Vagina (tissue), 2 donors: ENCODE data around the gene HNRNPUL2. TPM values are rescaled to one million over a fixed set of nuclear protein-coding genes. Genes with fewer than 3 reads are reported as not detected.

Experiments
- DNase-seq, 2 donors: peaks; one replicate each; pipeline ENCODE4 v3.0.0-alpha.2; 2017; ENCODE audit errors: extremely low spot score in 2 of 2
- H3K27ac ChIP-seq: fragments of 200-600 bp; sonication (generic); one replicate; pipeline ENCODE4 v1.5.1; 2019
- H3K27me3 ChIP-seq: fragments of 200-600 bp; sonication (generic); one replicate; pipeline ENCODE4 v1.5.1; 2019
- H3K36me3 ChIP-seq, 2 donors: fragments of 200-600 bp; sonication (generic); one replicate each; pipeline ENCODE4 v1.5.1; 2017 to 2019
- H3K4me1 ChIP-seq: fragments of 200-600 bp; sonication (generic); one replicate; pipeline ENCODE4 v1.5.1; 2019
- H3K4me3 ChIP-seq, 2 donors: fragments of 200-600 bp; sonication (generic); 1 replicate in 1 of 2; 2 replicates in 1 of 2; pipeline ENCODE4 v1.5.1; 2016 to 2019
- H3K9me3 ChIP-seq: fragments of 200-600 bp; sonication (generic); one replicate; pipeline ENCODE4 v1.5.1; 2019
- POLR2A ChIP-seq, 2 donors: fragments of 450-650 bp; IDR thresholded peaks; one replicate each; pipeline ENCODE4 v1.6.1; 2017; ENCODE audit warnings: antibody characterized with exemption in 2 of 2, mild to moderate bottlenecking in 2 of 2, moderate library complexity in 2 of 2
- POLR2AphosphoS5 ChIP-seq, 2 donors: sonication (generic); formaldehyde crosslinking; IDR thresholded peaks; one replicate each; pipeline ENCODE4 v1.9.0; 2017; ENCODE audit warnings: antibody characterized with exemption in 2 of 2, mild to moderate bottlenecking in 2 of 2, low read depth in 1 of 2; ENCODE audit not compliant: insufficient read depth in 1 of 2
- intact Hi-C: fragments of 100-400 bp; cut with DNase I; formaldehyde crosslinking; loops from one replicate; pipeline ENCODE4 v1.15.1; 2023
- total RNA-seq: library from RNA; depleted of rRNA; stranded (reverse); fragments of >200 nt; gene quantifications from one replicate; pipeline ENCODE4 v1.2.3, GENCODE V29; 2016
- TF ChIP-seq, protein P1 (sequence below), 3 experiments: fragments of 450-650 bp in 2 of 3; fragments of 200-600 bp in 1 of 3; sonication (generic) in 1 of 3; IDR thresholded peaks; one replicate each; pipeline ENCODE4 v1.5.1; 2017 to 2019; ENCODE audit warnings: antibody characterized with exemption in 3 of 3, mild to moderate bottlenecking in 2 of 3, moderate library complexity in 2 of 3

The HNRNPUL2 gene
- total RNA-seq, 1 donor from 2014 or later = 30.7 TPM

DNA sequence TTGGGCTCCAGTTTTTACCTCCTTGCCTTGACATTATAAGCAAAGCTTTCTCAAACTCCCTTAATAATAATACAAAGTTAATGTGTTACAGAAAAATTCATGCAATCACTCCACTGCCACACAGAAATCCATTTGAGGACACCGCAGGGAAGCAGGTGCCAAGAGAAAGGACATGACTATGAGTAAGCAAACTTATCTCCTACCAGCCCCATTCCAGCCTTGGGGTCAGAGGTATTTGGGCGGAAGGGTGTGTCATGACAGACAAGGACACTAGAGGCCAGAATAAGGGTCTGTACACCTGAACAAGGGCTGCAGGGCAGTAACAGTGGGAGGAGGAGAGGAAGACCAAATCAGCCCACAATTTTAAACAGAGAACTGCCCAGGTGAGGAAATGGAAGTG, 13.9 kb downstream of the HNRNPUL2 start:
- intact Hi-C loops = no loop called here
- TF ChIP-seq, protein P1, sequence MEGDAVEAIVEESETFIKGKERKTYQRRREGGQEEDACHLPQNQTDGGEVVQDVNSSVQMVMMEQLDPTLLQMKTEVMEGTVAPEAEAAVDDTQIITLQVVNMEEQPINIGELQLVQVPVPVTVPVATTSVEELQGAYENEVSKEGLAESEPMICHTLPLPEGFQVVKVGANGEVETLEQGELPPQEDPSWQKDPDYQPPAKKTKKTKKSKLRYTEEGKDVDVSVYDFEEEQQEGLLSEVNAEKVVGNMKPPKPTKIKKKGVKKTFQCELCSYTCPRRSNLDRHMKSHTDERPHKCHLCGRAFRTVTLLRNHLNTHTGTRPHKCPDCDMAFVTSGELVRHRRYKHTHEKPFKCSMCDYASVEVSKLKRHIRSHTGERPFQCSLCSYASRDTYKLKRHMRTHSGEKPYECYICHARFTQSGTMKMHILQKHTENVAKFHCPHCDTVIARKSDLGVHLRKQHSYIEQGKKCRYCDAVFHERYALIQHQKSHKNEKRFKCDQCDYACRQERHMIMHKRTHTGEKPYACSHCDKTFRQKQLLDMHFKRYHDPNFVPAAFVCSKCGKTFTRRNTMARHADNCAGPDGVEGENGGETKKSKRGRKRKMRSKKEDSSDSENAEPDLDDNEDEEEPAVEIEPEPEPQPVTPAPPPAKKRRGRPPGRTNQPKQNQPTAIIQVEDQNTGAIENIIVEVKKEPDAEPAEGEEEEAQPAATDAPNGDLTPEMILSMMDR (IDR thresholded peaks at IDR 0.05) = no peak
- no peak for TF ChIP-seq POLR2A (IDR thresholded peaks at IDR 0.05)
- no peak for TF ChIP-seq POLR2AphosphoS5 (IDR thresholded peaks at IDR 0.05; ENCODE audit: insufficient read depth in 1 of 2, low read depth in 1 of 2)
- H3K4me1 ChIP-seq = peaks cover 18% of the 10 kb centered on the region
- H3K9me3 ChIP-seq = no peaks in the 10 kb centered on the region
- H3K36me3 ChIP-seq = peaks cover 0 to 72% of the 10 kb centered on the region in 2 donors
- no peak overlapping the region for H3K4me3 ChIP-seq
- no peaks in the 10 kb centered on the region for H3K27me3 ChIP-seq
- no peak overlapping the region for H3K27ac ChIP-seq
- DNase-seq = no peak

DNA sequence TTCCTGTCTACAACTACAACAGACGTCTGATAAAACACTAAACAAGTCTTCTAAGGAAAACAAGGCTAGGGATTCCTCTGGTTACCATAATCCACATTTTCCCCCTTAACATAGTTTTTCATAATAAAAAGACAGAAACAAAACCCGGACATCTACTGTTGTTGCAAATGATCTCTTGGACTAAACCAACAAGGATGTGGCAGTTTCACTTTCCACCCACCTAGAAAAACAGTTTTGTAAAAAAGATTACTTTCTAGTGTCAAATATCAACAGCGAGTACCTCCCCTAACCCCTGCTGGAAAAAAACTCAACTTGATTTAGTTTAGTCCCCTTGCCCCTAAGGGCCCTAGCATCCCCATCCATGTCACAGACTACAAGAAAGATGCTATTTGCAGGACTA, 14.4 kb downstream of the HNRNPUL2 start:
- Histone ChIP-seq H3K9me3 (no peaks in the 10 kb centered on the region), H3K36me3 (peaks cover 0 to 67% of the 10 kb centered on the region in 2 donors), H3K4me1 (peaks cover 19% of the 10 kb centered on the region), H3K4me3 (no peak overlapping the region), H3K27ac (no peak overlapping the region), H3K27me3 (no peaks in the 10 kb centered on the region)
- TF ChIP-seq POLR2A (IDR thresholded peaks at IDR 0.05) (no peak), POLR2AphosphoS5 (IDR thresholded peaks at IDR 0.05; ENCODE audit: insufficient read depth in 1 of 2, low read depth in 1 of 2) (no peak)
- TF ChIP-seq, protein P1 (IDR thresholded peaks at IDR 0.05) = no peak
- intact Hi-C loops = no loop called here
- DNase-seq = no peak

DNA sequence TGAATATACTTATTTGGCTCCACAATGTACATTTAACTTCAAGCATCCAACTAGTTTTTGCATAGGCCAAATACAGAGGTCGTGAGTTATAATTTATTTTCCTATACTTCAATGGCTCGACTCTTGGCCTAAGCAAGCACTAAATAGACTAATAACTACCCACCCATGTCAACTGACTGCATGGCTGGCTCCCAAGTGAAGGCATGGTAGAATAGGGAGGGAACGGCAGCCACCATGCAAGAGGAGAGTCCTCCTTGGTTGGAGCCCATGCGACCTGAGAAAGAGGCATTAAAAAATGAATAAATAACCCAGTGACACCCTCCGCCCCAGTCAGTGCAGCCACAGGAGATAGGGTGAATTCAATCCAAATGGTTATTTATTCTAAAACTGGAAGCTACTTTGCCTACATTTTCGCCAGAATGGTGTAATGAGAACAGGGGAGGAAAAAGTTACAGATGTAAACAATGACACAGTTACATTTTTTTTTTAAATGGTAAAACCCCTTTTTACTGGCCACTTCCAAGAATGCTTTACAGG, 14.9 kb downstream of the HNRNPUL2 start:
- H3K36me3 ChIP-seq = peaks cover 0 to 62% of the 10 kb centered on the region in 2 donors
- intact Hi-C loops = no loop called here
- peaks cover 22% of the 10 kb centered on the region for H3K4me1 ChIP-seq
- H3K27ac ChIP-seq = no peak overlapping the region
- H3K27me3 ChIP-seq = no peaks in the 10 kb centered on the region
- no peak overlapping the region for H3K4me3 ChIP-seq
- no peak for DNase-seq
- H3K9me3 ChIP-seq = no peaks in the 10 kb centered on the region
- no peak for TF ChIP-seq POLR2A (IDR thresholded peaks at IDR 0.05)
- no peak for TF ChIP-seq POLR2AphosphoS5 (IDR thresholded peaks at IDR 0.05; ENCODE audit: insufficient read depth in 1 of 2, low read depth in 1 of 2)
- TF ChIP-seq, protein P1 (IDR thresholded peaks at IDR 0.05) = no peak

DNA sequence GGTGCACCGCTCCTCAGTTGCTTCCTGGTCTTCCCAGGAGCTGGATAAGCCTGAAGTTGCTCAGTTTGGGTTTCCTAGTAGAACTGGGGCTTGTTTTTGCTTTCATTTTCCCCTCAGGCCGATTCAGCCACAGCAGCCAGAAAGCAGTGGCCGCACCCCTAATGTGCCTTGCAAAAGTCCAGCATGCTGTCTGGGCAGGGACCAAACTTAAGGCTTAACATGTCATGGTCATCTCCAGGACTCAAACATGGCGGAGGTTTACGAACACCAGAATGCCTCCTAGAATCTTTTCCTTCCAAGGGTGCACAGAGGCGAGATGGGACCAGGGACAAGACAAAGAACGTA, 17.3 kb downstream of the HNRNPUL2 start:
- TF ChIP-seq POLR2AphosphoS5 (IDR thresholded peaks at IDR 0.05; ENCODE audit: insufficient read depth in 1 of 2, low read depth in 1 of 2) = no peak
- TF ChIP-seq, protein P1 (IDR thresholded peaks at IDR 0.05) = no peak
- TF ChIP-seq POLR2A (IDR thresholded peaks at IDR 0.05) = no peak
- H3K27ac ChIP-seq = peak overlapping the region; percentile 95
- H3K36me3 ChIP-seq = peaks cover 0 to 38% of the 10 kb centered on the region in 2 donors
- H3K4me3 ChIP-seq = peak overlapping the region; percentile 44 to 63
- H3K27me3 ChIP-seq = no peaks in the 10 kb centered on the region
- no peaks in the 10 kb centered on the region for H3K9me3 ChIP-seq
- peaks cover 40% of the 10 kb centered on the region for H3K4me1 ChIP-seq
- intact Hi-C loops = no loop called here
- DNase-seq = no peak

DNA sequence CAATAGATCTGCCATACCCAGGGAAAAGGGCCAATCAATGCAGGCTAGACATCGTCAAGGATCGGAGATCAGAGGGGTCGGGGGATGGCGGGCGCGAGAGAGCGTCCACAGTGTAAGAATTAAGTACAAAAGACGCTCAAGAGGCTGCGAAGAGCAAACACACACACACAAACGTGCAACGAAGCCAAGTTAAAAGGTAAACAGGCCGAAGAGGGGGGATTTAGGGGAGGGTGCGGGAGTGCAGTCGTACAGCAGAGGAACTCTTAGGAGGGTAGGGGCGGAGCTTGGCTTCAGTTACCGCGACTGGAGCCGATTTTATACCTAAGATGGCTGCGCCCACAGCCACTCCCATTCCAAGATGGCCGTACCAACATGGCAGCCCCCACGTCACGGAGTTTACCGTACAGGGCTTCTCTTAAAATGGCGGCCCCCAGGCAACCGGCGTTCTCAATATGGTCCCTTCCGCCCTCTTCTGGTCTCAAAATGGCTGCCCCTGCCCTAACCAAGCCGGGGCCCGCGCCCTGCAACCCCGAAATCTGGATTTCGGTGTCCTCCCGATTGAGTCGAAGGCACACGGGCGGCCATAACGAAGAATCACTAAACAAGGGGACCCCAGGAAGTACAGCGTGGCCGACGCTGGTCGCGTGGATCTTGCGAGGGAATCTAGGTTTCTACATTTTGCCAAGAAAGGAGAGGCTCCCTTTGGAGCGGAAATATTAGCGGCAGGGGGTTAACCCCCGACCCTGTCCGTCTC, 17.8 kb downstream of the HNRNPUL2 start:
- H3K4me1 ChIP-seq = peaks cover 45% of the 10 kb centered on the region
- H3K27ac ChIP-seq = peak overlapping the region; percentile 95
- H3K36me3 ChIP-seq = peaks cover 0 to 32% of the 10 kb centered on the region in 2 donors
- intact Hi-C loops = loop anchor here (10.0 kb wide), 1 partner anchor 315 kb away; no protein-coding TSS in a partner anchor
- H3K4me3 ChIP-seq = peak overlapping the region; percentile 44 to 63
- no peaks in the 10 kb centered on the region for H3K27me3 ChIP-seq
- TF ChIP-seq, protein P1 (IDR thresholded peaks at IDR 0.05) = peak in 1 of 3 experiments; percentile 10
- TF ChIP-seq POLR2AphosphoS5 (IDR thresholded peaks at IDR 0.05; ENCODE audit: insufficient read depth in 1 of 2, low read depth in 1 of 2) (peak; percentile 88 to 96), POLR2A (IDR thresholded peaks at IDR 0.05) (peak in 1 of 2 donors; percentile 34)
- peak in 1 of 2 donors; percentile 98 for DNase-seq
- H3K9me3 ChIP-seq = no peaks in the 10 kb centered on the region
